ENCODE data around the gene FOXP4. TPM values are rescaled to one million over a fixed set of nuclear protein-coding genes. Genes with fewer than 3 reads are reported as not detected.

The FOXP4 gene
- total RNA-seq, 1 experiment from 2014 or later, result 1.2 TPM

DNA sequence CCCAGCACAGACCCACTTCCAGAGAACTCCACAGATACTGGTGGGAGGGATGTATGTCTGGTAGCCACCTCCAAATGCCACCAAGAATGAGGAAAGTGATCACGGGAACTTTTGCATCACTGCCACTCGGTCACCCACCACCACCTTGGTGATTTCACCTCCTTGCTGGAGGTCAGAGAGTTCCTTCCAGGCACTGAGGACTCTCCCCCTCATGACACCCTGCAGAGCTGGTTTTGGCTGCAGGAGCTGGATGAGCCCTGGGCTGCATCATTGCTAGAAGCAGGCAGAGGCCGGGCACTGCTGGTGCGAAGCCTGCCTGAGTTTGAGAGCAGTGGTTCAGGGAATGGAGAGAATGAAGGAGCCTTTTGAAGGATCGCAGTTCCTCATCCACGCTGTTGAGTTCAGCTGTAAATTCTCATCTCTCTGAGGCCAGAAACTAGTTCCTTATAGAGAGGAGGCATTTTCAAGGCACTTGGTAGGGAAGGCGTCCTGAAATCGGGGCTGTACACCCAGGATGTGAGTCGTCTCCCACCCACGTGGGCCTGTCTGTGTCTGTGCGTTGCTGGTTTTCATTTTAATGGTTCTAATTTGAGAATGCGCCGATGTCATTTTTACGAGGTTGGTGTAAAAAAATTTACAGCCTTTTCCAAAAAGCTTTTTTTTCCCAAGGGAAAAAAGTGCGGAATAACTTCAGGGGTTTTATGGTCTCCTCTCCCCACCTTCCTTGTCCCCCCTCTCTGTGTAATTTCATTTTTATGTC lies 25.0 kb downstream of the FOXP4 start:
- in situ Hi-C loops (cut with HindIII; ENCODE audit: low pct_unique_long_range_greater_than_20kb, low sequenced_read_pairs), result no loop called here
- no peak for DNase-seq (ENCODE audit: low read depth, low spot score)

DNA sequence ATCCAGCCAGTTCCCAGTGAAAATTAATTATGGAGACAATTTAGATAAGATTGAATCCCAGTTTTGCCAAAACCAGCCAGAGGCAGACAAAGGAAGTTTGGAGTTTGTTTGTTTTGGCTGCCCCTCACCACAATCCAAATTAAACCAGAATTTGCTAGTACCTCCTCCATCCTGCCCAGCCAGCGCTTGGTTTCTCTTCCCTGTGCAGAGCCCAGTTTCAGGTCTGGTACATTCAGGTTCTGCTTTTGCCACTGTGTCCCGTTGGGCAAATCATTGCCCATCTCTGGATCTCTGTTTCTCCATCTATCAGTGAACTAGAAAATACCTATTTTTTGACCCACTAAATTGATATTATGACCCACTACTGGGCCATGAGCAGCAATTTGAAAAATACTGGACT lies 26.4 kb downstream of the FOXP4 start:
- in situ Hi-C loops (cut with HindIII; ENCODE audit: low pct_unique_long_range_greater_than_20kb, low sequenced_read_pairs), result no loop called here
- DNase-seq (ENCODE audit: low read depth, low spot score), result no peak

DNA sequence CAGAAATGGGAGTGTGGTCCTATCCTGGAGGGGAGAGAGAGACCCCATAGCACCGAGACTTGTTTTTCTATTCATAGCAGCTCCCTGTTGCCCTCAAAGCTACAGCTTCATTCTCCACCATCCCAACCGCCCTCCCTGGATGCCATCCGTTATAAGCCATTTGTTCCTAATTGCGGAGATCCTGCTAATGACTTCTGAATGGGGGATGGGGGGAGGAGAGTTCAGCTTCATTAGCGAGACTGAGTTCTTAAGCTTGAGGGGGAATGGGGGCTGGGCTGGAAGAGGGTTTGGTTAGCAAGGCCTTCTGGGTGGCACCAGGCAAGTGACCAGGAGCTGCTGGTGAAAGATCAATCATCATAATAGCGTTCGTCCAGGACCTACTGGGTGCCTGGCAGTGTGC lies 27.1 kb downstream of the FOXP4 start:
- DNase-seq (ENCODE audit: low read depth, low spot score), result no peak

DNA sequence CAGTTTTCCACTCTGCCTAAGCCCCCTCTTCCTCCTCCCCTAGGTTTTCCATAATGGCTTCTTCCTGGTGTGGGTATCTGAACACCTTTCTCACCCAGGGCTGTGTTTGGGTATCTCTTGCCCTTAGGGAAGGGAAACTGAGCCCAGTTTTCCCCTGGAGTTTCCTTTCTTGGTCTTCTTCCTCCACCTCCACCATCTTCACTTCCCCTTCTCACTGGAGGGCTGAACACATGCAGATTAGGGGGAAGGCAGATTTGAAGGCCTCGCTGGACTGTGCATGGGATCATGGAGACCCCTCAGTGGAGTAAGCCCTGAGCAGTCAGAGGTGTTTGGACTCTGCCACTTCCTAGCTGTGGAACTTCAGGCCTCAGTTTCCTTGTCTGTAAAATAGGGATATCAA lies 27.8 kb downstream of the FOXP4 start:
- in situ Hi-C loops (cut with HindIII; ENCODE audit: low pct_unique_long_range_greater_than_20kb, low sequenced_read_pairs), result no loop called here
- DNase-seq (ENCODE audit: low read depth, low spot score), result no peak

More for the DNA sequence above, 27.1 kb downstream of the FOXP4 start:
- in situ Hi-C loops (cut with HindIII; ENCODE audit: low pct_unique_long_range_greater_than_20kb, low sequenced_read_pairs), result no loop called here

DNA sequence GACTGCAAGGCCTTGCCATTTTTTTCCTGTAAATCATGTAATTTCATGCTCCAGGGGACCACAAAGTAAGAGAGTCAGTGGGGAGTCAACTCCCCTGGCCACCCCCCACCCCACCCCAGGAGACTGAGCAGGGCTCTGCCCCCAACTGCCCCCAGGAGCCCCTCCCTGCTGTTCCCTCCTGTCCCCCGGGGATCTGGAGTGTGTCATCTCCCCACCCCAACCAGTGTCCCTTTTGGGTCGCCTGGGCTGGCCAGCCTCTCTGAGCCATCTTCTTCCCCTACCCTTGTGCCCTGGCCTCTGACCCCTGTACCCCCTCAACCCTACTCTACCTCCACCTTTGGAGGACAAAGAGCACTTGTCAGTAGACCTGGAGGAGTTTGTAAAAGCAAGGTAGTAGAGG lies 29.4 kb downstream of the FOXP4 start:
- DNase-seq (ENCODE audit: low read depth, low spot score), result no peak
- in situ Hi-C loops (cut with HindIII; ENCODE audit: low pct_unique_long_range_greater_than_20kb, low sequenced_read_pairs), result no loop called here

DNA sequence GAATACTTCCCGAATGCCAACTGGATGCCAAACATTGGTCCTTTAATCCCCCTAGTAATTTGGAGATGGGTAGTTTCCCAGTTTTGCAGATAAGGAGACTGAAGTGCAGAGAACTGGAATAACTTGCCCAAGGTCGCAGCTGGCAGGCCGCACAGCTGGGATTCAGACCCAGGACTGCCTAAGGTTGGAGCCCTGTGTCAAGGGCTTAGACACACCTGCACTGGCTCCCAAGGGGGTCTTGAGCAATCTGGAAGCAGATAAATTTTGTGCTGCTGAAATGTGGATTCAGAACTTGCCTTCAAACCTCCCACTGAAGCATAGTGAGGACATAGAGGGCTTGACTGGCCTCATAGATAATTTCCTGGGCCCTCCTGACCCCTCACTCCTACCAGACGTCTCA lies 30.5 kb downstream of the FOXP4 start:
- no peak for DNase-seq (ENCODE audit: low read depth, low spot score)
- in situ Hi-C loops (cut with HindIII; ENCODE audit: low pct_unique_long_range_greater_than_20kb, low sequenced_read_pairs), result no loop called here

DNA sequence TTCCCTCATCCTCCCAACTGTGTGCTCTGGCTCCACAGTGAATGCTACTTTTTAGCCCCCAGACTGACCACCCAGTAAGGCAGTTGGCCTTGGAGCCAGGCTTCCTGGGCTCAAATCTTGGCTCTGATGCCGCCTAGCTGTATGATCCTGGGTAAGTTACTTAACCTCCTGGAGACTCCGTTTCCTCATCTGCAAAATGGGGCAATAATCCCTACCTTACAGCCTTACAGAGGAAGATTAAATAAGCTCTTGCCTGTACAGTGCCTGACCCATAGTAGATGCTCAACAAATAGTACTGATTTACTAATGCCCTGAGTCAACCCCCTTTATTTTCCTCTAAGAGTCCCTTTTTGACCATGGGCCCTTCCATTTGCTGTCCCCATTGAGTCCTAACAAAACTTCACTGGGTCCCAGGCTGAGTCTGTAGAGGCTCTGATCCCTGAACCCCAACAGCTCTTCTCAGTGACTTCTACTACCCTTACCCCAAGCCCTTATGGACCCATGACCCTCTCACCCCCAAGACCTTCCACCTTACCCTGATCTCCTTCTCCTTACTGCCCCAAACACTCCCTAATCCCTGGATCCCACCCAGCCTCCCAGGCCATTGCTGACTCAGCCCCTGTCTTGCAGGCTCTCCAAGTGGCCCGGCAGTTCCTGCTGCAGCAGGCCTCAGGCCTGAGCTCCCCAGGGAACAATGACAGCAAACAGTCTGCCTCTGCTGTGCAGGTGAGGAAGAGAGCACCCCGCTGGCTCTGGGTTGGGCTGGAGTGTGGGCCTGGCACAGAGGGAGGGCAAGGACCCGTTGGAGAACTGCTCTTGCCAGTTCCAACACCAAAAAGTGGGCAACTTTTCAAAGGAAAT lies 31.4 kb downstream of the FOXP4 start:
- in situ Hi-C loops (cut with HindIII; ENCODE audit: low pct_unique_long_range_greater_than_20kb, low sequenced_read_pairs), result no loop called here

DNA sequence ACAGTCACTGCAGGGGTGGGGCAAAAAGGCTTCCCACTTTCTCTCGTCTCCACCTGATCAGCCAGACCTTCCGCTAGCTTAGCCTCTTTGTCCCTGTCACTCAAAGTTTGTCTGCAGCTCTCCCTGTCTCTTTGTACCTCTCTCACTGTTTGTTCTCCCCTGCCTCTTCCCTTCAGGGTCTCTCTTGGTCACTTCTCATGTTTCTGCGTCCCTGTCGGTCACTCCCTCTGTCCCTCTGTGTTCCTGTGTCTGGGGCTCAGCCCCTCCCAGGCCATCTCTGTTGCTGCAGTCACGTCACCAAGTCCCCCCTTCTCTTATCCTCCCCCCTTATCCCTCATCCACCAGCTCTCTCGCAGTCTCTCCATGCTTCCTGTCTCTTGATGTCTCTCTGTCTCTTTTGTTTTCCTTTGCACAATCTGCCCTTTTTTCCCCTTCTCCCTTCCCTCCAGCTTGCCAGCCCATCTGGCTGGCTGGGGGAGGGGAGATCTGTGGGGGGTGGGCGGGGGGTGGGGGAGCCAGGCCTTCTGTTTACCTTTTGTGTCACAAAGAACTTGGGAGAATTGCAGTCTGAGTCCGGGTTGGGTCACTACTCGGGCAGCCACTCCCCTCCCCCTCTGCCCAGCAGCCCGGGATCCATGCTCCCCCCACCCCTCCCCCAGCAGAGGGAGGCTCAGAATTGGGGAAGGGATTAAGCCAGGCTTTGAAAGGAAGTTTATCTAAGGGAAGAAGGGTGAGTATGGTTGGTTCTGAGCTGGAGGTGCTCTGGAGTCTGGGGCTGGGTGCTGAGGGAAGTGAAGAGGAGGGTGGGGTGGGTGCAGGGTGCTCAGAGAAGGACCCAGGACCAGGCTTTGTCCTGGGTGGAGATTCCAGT lies 32.3 kb downstream of the FOXP4 start:
- DNase-seq (ENCODE audit: low read depth, low spot score), result no peak

More for the DNA sequence above, 31.4 kb downstream of the FOXP4 start:
- DNase-seq (ENCODE audit: low read depth, low spot score), result no peak

DNA sequence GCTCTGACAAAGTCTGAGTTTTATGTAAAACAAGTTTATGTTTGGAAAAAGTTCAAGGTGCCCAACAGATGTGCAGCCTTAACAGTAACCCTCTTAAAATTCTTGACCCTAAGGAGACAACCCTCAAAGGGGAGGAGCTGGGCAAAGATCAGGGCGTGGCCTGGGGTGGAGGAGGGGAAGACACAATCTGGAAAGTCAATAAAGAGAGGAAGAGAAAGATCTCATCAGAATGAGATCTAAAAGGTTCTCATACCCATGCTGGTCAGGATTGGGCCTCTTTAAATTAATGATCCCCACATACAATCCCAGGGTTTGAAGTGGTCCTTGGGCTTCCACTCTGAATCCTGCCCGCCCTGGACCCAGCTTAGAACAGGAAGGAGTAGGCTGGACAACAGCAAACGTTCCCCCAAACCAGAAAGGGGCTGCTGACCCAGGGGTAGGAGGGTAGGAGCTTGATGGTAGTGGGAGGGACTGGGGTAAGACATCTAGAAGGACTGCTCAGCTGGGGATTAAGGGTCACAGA lies 33.0 kb downstream of the FOXP4 start:
- in situ Hi-C loops (cut with HindIII; ENCODE audit: low pct_unique_long_range_greater_than_20kb, low sequenced_read_pairs), result no loop called here
- DNase-seq (ENCODE audit: low read depth, low spot score), result no peak

More for the DNA sequence above, 32.3 kb downstream of the FOXP4 start:
- in situ Hi-C loops (cut with HindIII; ENCODE audit: low pct_unique_long_range_greater_than_20kb, low sequenced_read_pairs), result no loop called here

DNA sequence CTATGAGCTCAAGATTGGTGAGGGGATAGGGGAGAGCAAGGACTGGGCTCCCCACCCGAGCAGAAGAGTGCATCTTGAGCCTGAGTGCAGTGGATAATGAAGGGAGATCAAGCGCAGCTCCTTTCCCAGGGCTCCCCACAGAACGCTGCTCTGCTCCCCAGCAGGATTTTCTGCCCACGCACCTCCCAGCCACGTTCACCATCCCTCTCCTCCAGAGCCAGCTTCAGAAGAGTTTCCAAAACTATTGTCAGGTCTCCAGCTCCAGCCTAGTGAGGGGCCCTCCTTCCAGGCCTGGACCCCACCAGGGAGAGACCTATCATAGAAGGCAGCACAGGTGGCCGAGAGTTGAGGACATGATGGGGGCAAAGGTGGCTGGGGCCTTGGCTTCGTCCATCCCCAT lies 34.5 kb downstream of the FOXP4 start:
- in situ Hi-C loops (cut with HindIII; ENCODE audit: low pct_unique_long_range_greater_than_20kb, low sequenced_read_pairs), result no loop called here
- DNase-seq (ENCODE audit: low read depth, low spot score), result no peak

DNA sequence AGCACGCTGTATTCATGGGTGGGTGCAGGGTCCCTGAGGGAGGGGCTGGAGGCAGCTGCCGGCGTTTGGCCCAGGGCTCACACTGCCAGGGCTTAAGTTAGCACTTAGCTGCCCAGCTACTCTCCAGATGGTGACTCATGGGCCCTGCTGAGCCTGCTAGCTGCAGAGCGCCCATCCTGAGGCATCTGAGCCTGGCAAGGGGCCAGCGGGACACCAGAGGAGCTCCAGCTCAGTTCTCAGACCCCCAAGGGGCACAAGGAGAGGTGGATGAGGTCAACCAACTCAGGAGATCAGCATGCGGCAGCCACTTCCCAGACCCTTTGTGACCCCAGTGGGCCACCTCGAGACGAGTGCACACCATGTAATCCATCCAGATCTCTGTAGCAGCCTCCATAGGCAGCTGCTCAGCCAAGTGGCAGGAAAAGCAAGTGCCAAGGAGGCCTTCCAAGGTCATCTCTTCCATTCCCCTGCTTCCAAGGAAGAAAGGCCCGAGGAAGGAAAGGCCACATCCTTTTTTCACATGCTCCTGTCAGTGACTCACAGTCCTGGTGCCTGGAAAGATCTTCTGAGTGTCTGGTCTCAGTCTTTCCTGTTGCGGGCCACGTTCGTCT lies 35.3 kb downstream of the FOXP4 start:
- in situ Hi-C loops (cut with HindIII; ENCODE audit: low pct_unique_long_range_greater_than_20kb, low sequenced_read_pairs), result no loop called here
- peak; percentile 7 for DNase-seq (ENCODE audit: low read depth, low spot score)

DNA sequence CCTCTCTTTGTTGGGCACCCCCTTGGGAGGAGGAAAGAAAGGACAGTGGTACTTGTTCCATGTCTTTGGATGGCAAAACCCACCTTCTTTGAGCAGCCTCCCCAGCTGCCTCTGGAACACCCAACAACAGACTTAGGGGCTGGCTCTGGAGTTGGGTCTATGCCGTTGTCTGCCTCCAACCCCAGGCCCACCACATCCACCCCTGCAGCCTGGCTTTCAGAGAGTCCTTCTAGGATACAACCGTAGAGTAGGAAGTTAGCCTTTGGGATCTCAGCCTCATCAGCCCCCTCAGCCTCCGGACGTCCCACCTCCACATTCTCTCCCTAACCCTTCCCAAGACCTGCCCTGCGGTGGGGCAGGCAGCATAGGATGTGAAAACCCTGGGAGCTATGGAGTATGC lies 36.4 kb downstream of the FOXP4 start:
- in situ Hi-C loops (cut with HindIII; ENCODE audit: low pct_unique_long_range_greater_than_20kb, low sequenced_read_pairs), result no loop called here
- no peak for DNase-seq (ENCODE audit: low read depth, low spot score)

DNA sequence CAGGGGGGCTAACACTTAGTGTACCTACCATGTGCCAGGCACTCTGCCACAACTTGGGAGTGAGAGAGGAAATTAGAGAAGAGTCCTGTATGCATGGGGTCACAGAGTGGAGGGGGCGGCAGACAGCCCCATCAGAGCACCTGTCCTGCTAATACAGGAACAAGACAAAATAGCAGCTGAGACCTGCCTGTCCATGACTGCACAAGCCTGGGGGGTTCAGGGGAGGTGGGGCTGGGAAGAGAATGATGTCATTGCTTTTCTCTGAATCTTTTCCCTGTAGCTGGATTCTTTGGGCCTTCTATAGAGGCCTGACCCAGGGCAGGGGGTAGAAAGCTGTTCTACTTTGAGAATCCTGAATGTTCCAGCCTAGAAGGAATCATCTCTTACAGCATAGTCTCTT lies 37.4 kb downstream of the FOXP4 start:
- in situ Hi-C loops (cut with HindIII; ENCODE audit: low pct_unique_long_range_greater_than_20kb, low sequenced_read_pairs), result no loop called here
- no peak for DNase-seq (ENCODE audit: low read depth, low spot score)

DNA sequence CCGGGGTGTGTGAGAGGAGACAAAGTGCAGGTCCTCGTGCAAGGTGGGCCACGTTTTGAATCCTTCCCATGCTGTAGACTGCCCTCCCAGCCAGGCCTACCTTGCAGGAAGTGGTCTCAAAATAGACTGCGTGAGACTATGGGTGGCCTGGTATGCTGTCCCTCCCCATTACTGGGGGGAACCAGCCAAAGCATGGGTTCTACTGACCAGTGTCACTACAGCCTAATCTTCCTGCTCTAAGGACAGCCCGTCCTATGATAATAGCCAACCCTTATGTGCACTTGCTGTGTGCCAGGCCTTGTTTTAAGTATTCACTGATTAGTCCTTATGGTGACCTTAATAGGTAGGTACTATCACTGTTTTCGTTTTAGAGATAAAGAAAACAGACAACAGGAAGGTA lies 38.0 kb downstream of the FOXP4 start:
- in situ Hi-C loops (cut with HindIII; ENCODE audit: low pct_unique_long_range_greater_than_20kb, low sequenced_read_pairs), result no loop called here
- no peak for DNase-seq (ENCODE audit: low read depth, low spot score)

DNA sequence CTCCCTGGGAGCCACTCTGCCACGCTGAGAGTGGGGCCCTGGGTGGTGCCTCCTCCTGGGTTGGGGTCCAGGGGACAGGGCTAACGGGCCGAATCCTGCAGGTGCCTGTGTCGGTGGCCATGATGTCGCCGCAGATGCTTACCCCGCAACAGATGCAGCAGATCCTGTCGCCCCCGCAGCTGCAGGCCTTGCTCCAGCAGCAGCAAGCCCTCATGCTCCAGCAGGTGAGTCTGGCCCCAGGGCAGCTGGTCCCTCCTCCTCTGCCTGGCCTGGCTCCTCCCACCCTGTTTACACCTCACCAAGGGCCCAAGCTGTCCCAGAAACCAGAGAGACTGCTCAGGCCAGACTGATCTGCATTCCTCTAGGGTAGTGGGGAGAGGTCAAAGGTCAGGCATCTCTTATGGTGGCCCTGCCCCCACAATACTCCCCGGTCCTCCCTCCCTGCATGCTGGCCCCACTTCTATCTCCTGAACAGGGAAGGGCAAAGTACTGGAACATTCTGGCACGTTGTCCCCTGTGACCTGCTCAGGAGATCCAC lies 38.6 kb downstream of the FOXP4 start:
- in situ Hi-C loops (cut with HindIII; ENCODE audit: low pct_unique_long_range_greater_than_20kb, low sequenced_read_pairs), result no loop called here
- DNase-seq (ENCODE audit: low read depth, low spot score), result no peak

DNA sequence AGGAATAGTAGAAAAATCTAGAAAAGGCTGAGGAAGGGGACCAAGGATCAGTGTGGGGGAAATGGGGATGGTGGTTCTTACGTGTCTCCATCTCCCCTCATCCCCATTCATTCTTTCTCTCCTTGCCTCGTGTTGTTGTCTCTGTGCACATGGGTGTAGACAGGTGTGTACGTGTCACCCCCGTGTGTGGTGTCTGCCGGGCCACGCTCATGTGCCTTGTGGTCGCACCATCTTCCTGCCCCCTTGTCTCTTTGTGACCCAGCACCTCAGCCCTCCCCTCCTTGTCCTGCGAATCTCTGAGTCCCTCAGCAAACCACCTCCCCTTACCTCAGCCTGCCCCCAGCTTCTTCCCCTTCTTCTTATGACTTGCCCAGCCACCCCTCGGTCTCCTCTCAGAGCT lies 39.4 kb downstream of the FOXP4 start:
- in situ Hi-C loops (cut with HindIII; ENCODE audit: low pct_unique_long_range_greater_than_20kb, low sequenced_read_pairs), result no loop called here
- no peak for DNase-seq (ENCODE audit: low read depth, low spot score)

DNA sequence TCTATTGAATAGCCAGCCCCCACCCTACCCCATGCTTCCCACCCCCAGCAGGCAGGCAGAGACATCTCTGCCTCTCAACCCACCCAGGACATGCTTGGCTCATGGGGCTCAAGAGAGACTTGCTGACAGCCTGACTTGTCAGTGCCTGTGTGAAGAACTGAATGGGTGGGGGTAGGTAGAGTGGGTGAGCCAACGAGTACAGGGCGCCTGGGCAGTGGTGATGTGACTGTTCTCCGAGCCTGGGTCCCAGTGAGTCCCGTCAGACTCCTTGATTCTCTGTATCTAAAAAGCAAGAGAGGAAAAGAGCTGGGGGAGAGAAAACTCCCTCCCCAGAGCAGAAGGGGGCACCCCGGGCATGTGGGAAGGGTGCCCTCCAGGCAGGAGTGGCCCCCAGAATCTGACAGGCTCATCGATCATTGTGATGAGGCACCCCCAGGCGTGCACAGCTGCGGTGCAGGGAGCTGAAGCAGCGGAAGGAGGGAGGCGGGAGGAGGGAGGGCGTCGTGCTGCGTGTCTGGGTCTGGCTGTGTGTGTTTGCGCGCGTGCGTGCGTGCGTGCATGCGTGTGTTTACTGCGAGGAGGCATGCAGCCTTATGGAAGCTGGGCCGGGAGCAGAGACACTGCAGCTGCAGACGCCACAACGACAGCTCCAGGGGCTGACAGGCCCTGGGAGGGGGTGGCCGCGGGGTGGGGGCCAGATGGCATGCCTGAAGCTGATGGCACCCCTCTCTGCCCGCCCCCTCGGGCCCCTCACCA lies 40.2 kb downstream of the FOXP4 start:
- in situ Hi-C loops (cut with HindIII; ENCODE audit: low pct_unique_long_range_greater_than_20kb, low sequenced_read_pairs), result no loop called here
- no peak for DNase-seq (ENCODE audit: low read depth, low spot score)

All from SK-MEL-5 (cell line).